ENCODE results near the gene TMX2. TPM values are rescaled to one million over a fixed set of nuclear protein-coding genes. Genes with fewer than 3 reads are reported as not detected.
"Not testable (repeated sequence)": the region's sequence is repeated elsewhere in the genome, so short reads cannot be mapped to it uniquely, and the experiment has no call there.

The TMX2 gene
- total RNA-seq, 2 donors from 2014 or later = 58.5 to 74.2 TPM

DNA sequence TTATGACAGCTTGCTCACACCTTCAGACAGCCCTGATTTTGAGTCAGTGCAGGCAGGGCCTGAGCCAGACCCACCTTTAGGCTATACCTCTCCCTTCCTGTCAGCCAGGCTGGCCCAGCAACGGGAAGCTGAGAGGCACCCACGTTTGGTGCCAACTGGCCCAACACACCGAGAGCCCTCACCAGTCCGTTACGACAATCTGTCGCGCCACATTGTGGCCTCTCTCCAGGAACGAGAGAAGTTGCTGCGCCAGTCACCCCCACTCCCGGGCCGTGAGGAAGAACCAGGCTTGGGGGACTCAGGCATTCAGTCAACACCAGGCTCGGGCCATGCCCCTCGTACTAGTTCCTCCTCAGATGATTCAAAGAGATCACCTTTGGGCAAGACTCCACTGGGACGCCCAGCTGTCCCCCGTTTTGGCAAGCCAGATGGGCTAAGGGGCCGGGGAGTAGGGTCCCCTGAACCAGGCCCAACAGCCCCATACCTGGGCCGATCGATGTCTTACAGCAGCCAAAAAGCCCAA lies 13.5 kb upstream of the TMX2 start:
- Histone ChIP-seq H3K27me3 (no peaks in the 10 kb centered on the region), H3K4me3 (no peak overlapping the region), H3K4me1 (no peaks in the 10 kb centered on the region), H3K36me3 (peaks cover 83% of the 10 kb centered on the region), H3K9me3 (no peaks in the 10 kb centered on the region), H3K27ac (no peak overlapping the region)
- DNase-seq (ENCODE audit: low spot score) = no peak
- TF ChIP-seq, protein P1, sequence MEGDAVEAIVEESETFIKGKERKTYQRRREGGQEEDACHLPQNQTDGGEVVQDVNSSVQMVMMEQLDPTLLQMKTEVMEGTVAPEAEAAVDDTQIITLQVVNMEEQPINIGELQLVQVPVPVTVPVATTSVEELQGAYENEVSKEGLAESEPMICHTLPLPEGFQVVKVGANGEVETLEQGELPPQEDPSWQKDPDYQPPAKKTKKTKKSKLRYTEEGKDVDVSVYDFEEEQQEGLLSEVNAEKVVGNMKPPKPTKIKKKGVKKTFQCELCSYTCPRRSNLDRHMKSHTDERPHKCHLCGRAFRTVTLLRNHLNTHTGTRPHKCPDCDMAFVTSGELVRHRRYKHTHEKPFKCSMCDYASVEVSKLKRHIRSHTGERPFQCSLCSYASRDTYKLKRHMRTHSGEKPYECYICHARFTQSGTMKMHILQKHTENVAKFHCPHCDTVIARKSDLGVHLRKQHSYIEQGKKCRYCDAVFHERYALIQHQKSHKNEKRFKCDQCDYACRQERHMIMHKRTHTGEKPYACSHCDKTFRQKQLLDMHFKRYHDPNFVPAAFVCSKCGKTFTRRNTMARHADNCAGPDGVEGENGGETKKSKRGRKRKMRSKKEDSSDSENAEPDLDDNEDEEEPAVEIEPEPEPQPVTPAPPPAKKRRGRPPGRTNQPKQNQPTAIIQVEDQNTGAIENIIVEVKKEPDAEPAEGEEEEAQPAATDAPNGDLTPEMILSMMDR (IDR thresholded peaks at IDR 0.05) = no peak

DNA sequence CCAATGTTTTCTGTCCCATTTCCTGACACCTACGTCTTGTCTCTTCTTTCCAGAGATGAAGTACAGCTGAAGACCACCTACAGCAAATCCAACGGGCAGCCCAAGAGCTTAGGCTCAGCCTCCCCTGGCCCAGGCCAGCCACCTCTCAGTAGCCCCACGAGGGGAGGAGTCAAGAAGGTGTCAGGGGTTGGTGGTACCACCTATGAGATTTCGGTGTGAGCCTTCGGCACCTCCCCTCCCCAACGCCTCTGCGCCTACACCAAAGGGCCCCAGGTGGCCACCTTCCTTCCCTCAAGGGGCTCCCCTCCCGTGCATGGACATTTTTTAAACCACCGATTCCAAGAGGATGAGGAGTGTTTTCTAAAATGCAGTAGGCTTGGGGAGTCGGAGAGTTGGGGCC lies 12.6 kb upstream of the TMX2 start:
- Histone ChIP-seq H3K9me3 (no peaks in the 10 kb centered on the region), H3K27me3 (no peaks in the 10 kb centered on the region), H3K4me1 (no peaks in the 10 kb centered on the region), H3K4me3 (no peak overlapping the region), H3K27ac (no peak overlapping the region), H3K36me3 (peaks cover 82% of the 10 kb centered on the region)
- TF ChIP-seq, protein P1 (IDR thresholded peaks at IDR 0.05) = no peak
- no peak for DNase-seq (ENCODE audit: low spot score)

DNA sequence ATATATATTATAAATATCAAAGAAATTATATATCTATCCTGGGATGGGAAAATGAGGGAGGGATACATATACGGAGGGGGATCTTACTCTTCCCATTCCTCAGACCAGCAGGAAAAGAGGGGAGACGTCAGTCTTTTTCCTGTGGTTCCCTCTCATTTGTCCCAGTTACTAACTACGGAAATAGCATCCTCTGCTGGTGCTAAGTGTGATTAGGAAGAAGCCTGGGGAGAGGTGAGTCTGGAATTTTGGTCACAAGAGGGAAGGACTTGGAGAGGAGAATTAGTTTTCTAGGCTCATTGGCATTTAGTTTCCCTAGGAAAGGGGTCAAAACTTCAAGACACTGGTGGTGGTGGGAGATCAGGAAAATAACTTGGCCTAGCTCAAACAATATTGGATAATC lies 12.0 kb upstream of the TMX2 start:
- DNase-seq (ENCODE audit: low spot score) = no peak
- Histone ChIP-seq H3K9me3 (no peaks in the 10 kb centered on the region), H3K4me1 (no peaks in the 10 kb centered on the region), H3K27me3 (no peaks in the 10 kb centered on the region), H3K27ac (no peak overlapping the region), H3K36me3 (peaks cover 79% of the 10 kb centered on the region), H3K4me3 (no peak overlapping the region)
- TF ChIP-seq, protein P1 (IDR thresholded peaks at IDR 0.05) = no peak

DNA sequence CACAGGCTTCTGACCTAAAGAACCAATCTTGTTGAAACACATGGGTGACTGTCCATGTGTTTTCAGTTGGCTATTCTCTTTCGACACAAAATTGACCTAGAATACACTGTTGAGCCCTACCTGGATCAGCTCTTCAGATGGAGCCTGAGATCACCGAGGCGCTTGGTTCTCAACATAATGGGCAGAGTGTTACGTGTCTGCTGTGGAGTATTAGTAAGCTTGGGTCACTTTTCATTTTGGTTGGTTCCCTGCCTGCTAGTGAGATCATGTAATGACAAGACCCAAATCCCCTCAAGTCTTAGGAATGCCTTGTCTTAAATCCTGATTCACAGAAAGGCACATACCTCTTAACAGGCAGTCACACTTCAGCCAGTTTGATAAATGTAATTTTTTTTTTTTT lies 9.1 kb upstream of the TMX2 start:
- Histone ChIP-seq H3K9me3 (no peaks in the 10 kb centered on the region), H3K27me3 (no peaks in the 10 kb centered on the region), H3K27ac (no peak overlapping the region), H3K4me1 (no peaks in the 10 kb centered on the region), H3K4me3 (no peak overlapping the region), H3K36me3 (peaks cover 54% of the 10 kb centered on the region)
- no peak for DNase-seq (ENCODE audit: low spot score)
- TF ChIP-seq, protein P1 (IDR thresholded peaks at IDR 0.05) = no peak

DNA sequence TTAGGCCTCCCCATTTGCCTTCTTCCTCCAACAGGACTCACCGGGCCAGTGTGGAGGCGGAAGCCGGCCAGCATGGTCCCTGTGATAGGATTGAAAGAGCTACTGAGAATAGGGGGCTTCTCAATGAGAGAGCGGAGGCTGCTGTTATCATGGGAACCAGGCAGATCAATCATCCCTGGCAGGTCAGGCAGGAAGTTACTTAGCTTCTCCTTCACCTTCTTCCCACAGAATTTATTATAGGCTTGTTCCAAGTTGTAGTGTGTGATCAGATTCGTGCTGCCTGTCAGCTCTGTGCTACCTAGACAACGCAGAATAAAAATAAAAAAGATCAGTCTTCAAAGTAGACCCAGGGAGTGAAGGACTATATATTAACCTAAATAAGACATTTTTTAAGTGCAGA lies 7.5 kb upstream of the TMX2 start:
- Histone ChIP-seq H3K36me3 (peaks cover 38% of the 10 kb centered on the region), H3K9me3 (no peaks in the 10 kb centered on the region), H3K4me1 (no peaks in the 10 kb centered on the region), H3K27me3 (no peaks in the 10 kb centered on the region), H3K4me3 (no peak overlapping the region), H3K27ac (no peak overlapping the region)
- no peak for DNase-seq (ENCODE audit: low spot score)
- TF ChIP-seq, protein P1 (IDR thresholded peaks at IDR 0.05) = no peak

DNA sequence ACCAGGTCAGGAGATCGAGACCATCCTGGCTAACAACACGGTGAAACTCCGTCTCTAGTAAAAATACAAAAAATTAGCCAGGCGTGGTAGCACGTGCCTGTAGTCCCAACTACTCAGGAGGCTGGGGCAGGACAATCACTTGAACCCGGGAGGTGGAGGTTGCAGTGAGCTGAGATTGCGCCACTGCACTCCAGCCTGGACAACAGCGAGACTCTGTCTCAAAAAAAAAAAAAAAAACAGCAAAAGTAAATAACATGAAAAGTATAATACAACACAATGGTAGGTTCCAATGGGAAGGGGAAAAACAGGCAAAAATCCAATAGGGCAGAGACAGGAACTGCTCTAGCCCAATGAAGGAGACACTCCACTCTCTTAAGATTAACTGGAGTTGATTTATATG lies 7.0 kb upstream of the TMX2 start:
- H3K27ac ChIP-seq; H3K27me3 ChIP-seq; DNase-seq (ENCODE audit: low spot score); H3K4me1 ChIP-seq; H3K9me3 ChIP-seq; H3K4me3 ChIP-seq: not testable (repeated sequence)
- peaks cover 33% of the 10 kb centered on the region for H3K36me3 ChIP-seq
